H9 (cell line): ENCODE measurements around the gene SLC2A4RG. TPM values are rescaled to one million over a fixed set of nuclear protein-coding genes. Genes with fewer than 3 reads are reported as not detected.

ENCODE experiments used
- DNase-seq: peaks from one replicate; pipeline ENCODE4 v3.0.0-alpha.2; 2017
- H2AFZ ChIP-seq: one replicate; pipeline ENCODE4 v1.6.1; 2013; ENCODE audit warnings: mild to moderate bottlenecking, low read length, control low read depth, moderate library complexity
- H2AK5ac ChIP-seq: 2 replicates; pipeline ENCODE4 v1.6.1; 2013; ENCODE audit warnings: low read length, control low read depth, mixed read lengths; ENCODE audit not compliant: insufficient read length
- H2BK120ac ChIP-seq: one replicate; pipeline ENCODE4 v1.6.1; 2013; ENCODE audit warnings: low read depth, mild to moderate bottlenecking, low read length, control low read depth, inconsistent platforms; ENCODE audit not compliant: poor library complexity, severe bottlenecking
- H2BK12ac ChIP-seq: 2 replicates; pipeline ENCODE4 v1.6.1; 2013; ENCODE audit warnings: low read length, control low read depth, mixed read lengths, low read depth; ENCODE audit not compliant: insufficient read length
- H2BK15ac ChIP-seq: 2 replicates; pipeline ENCODE4 v1.6.1; 2013; ENCODE audit warnings: low read depth, low read length, control low read depth
- H2BK20ac ChIP-seq: one replicate; pipeline ENCODE4 v1.6.1; 2013; ENCODE audit warnings: low read depth, mild to moderate bottlenecking, low read length, control low read depth, inconsistent platforms; ENCODE audit not compliant: poor library complexity, severe bottlenecking
- H2BK5ac ChIP-seq: 2 replicates; pipeline ENCODE4 v1.6.1; 2013; ENCODE audit warnings: low read length, control low read depth, mixed read lengths; ENCODE audit not compliant: insufficient read length
- H3K14ac ChIP-seq: 2 replicates; pipeline ENCODE4 v1.6.1; 2013; ENCODE audit warnings: low read length, control low read depth; ENCODE audit not compliant: insufficient read depth
- H3K18ac ChIP-seq: 2 replicates; pipeline ENCODE4 v1.6.1; 2013; ENCODE audit warnings: low read depth, mild to moderate bottlenecking, mixed read lengths, low read length, control low read depth; ENCODE audit not compliant: insufficient read length
- H3K23ac ChIP-seq: 2 replicates; pipeline ENCODE4 v1.6.1; 2013; ENCODE audit warnings: low read length, control low read depth, mixed read lengths, low read depth; ENCODE audit not compliant: insufficient read length
- H3K23me2 ChIP-seq: 2 replicates; pipeline ENCODE4 v1.6.1; 2013; ENCODE audit warnings: low read depth, mild to moderate bottlenecking, mixed read lengths, low read length, control low read depth; ENCODE audit not compliant: insufficient read length, poor library complexity, severe bottlenecking
- H3K27ac ChIP-seq: 2 replicates; pipeline ENCODE4 v1.5.1; 2013; ENCODE audit warnings: low read length, control low read depth, mixed read lengths, low read depth; ENCODE audit not compliant: insufficient read length
- H3K27me3 ChIP-seq: 2 replicates; pipeline ENCODE4 v1.6.1; 2013; ENCODE audit warnings: low read length, control low read depth, inconsistent platforms; ENCODE audit not compliant: insufficient read depth
- H3K4ac ChIP-seq: 2 replicates; pipeline ENCODE4 v1.6.1; 2013; ENCODE audit warnings: low read depth, mild to moderate bottlenecking, control low read depth, inconsistent platforms, low read length, moderate library complexity
- H3K4me1 ChIP-seq: 2 replicates; pipeline ENCODE4 v1.6.1; 2013; ENCODE audit warnings: low read length, control low read depth, inconsistent platforms; ENCODE audit not compliant: insufficient read depth
- H3K4me2 ChIP-seq: 2 replicates; pipeline ENCODE4 v1.6.1; 2013; ENCODE audit warnings: low read length, control low read depth, mixed read lengths; ENCODE audit not compliant: insufficient read length, insufficient read depth
- H3K56ac ChIP-seq: 2 replicates; pipeline ENCODE4 v1.6.1; 2013; ENCODE audit warnings: low read depth, mild to moderate bottlenecking, mixed read lengths, low read length, control low read depth; ENCODE audit not compliant: insufficient read length
- H3K79me1 ChIP-seq: 2 replicates; pipeline ENCODE4 v1.6.1; 2013; ENCODE audit warnings: low read depth, mild to moderate bottlenecking, moderate library complexity, low read length, control low read depth, inconsistent platforms; ENCODE audit not compliant: insufficient read depth, poor library complexity, severe bottlenecking
- H3K79me2 ChIP-seq: 2 replicates; pipeline ENCODE4 v1.6.1; 2013; ENCODE audit warnings: low read length, control low read depth, inconsistent platforms; ENCODE audit not compliant: insufficient read depth
- H3K9ac ChIP-seq: 2 replicates; pipeline ENCODE4 v1.6.1; 2013; ENCODE audit warnings: low read length, control low read depth, mixed read lengths; ENCODE audit not compliant: insufficient read length; ENCODE audit errors: extremely low read depth
- H3K9me3 ChIP-seq: one replicate; pipeline ENCODE4 v1.6.1; 2013; ENCODE audit warnings: low read depth, low read length, inconsistent platforms; ENCODE audit not compliant: control insufficient read depth
- H3T11ph ChIP-seq: one replicate; pipeline ENCODE4 v1.6.1; 2013; ENCODE audit warnings: mild to moderate bottlenecking, low read length, control low read depth, inconsistent platforms
- H4K20me1 ChIP-seq: one replicate; pipeline ENCODE4 v1.6.1; 2013; ENCODE audit not compliant: control insufficient read depth, insufficient read length, insufficient read depth
- H4K5ac ChIP-seq: 2 replicates; pipeline ENCODE4 v1.6.1; 2013; ENCODE audit warnings: low read depth, mild to moderate bottlenecking, mixed read lengths, low read length, control low read depth; ENCODE audit not compliant: insufficient read length
- H4K8ac ChIP-seq: replicated peaks from 2 replicates; pipeline ENCODE4 v1.6.1; 2013; ENCODE audit warnings: low read length, control low read depth, mixed read lengths, low read depth; ENCODE audit not compliant: insufficient read length
- H4K91ac ChIP-seq: 2 replicates; pipeline ENCODE4 v1.6.1; 2013; ENCODE audit warnings: low read depth, mild to moderate bottlenecking, moderate library complexity, mixed read lengths, low read length, control low read depth; ENCODE audit not compliant: insufficient read length
- H3K27ac Mint-ChIP-seq, 3 experiments: 2 replicates in 2 of 3; 3 replicates in 1 of 3; pipeline ENCODE4 v1.8.0; 2020 to 2021; ENCODE audit warnings: mixed read lengths in 3 of 3, mild to moderate bottlenecking in 1 of 3, moderate library complexity in 1 of 3
- H3K27me3 Mint-ChIP-seq: 2 replicates; pipeline ENCODE4 v1.8.0; 2021; ENCODE audit warnings: low read depth, mild to moderate bottlenecking, moderate library complexity, mixed read lengths
- H3K36me3 Mint-ChIP-seq, 3 experiments: 2 replicates in 2 of 3; 3 replicates in 1 of 3; pipeline ENCODE4 v1.8.0; 2020 to 2021; ENCODE audit warnings: low read depth in 3 of 3, mixed read lengths in 3 of 3; ENCODE audit not compliant: insufficient read depth in 1 of 3
- H3K4me1 Mint-ChIP-seq, 2 experiments: 2 replicates each; pipeline ENCODE4 v1.8.0; 2020; ENCODE audit warnings: mixed read lengths in 2 of 2
- H3K4me3 Mint-ChIP-seq, 2 experiments: 2 replicates in 1 of 2; 3 replicates in 1 of 2; pipeline ENCODE4 v1.8.0; 2020 to 2021; ENCODE audit warnings: mild to moderate bottlenecking in 2 of 2, mixed read lengths in 2 of 2, moderate library complexity in 1 of 2
- H3K9me3 Mint-ChIP-seq, 2 experiments: 2 replicates in 1 of 2; 3 replicates in 1 of 2; pipeline ENCODE4 v1.8.0; 2020; ENCODE audit warnings: mild to moderate bottlenecking in 2 of 2, mixed read lengths in 2 of 2, moderate library complexity in 1 of 2
- CTCF ChIP-seq: fragments of 200-600 bp; sonication (generic); conservative IDR thresholded peaks from 3 replicates; pipeline ENCODE4 v1.8.0; 2021; ENCODE audit warnings: antibody characterized with exemption, mild to moderate bottlenecking
- WGBS: extraction: QIAGEN DNeasy Blood & Tissue Kit; methylation state at CpG from one replicate; pipeline ENCODE4 v1.1.7; 2013; ENCODE audit warnings: missing lambda C conversion rate, low lambda C conversion rate, mixed read lengths; ENCODE audit not compliant: insufficient read length; ENCODE audit errors: extremely low coverage; 5-methylcytosine and 5-hydroxymethylcytosine counted together
- total RNA-seq: library from RNA; stranded (reverse); gene quantifications from 2 replicates; pipeline ENCODE4 v1.2.1, GENCODE V29; 2021

Gene SLC2A4RG
- total RNA-seq, 1 experiment from 2014 or later: 43.9 TPM

DNA sequence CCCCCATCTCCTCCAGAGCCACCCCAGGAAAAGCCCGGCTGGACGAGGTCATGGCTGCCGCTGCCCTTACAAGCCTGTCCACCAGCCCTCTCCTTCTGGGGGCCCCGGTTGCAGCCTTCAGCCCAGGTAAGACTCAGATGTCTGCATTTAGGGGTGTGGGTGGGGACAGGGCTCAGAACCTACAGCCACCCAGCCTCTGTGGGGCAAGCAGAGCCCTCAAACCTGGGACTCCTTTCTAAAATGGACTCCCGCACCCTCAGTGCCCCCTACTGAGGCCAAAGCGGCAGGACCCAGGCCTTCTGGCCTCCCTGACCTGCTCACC lies 1.7 kb downstream of the SLC2A4RG start:
- Histone ChIP-seq H2AK5ac (no peak overlapping the region), H3K23ac (no peak overlapping the region), H3K9ac (no peak overlapping the region), H3K79me2 (no peaks in the 10 kb centered on the region), H2BK120ac (no peak overlapping the region), H3K4me1 (no peaks in the 10 kb centered on the region), H4K8ac (no peak overlapping the region), H4K20me1 (no peaks in the 10 kb centered on the region), H4K5ac (no peak overlapping the region), H3K27ac (no peak overlapping the region), H3K4ac (no peak overlapping the region), H3K79me1 (no peaks in the 10 kb centered on the region), H3K4me2 (peak overlapping the region; percentile 56), H3K18ac (no peak overlapping the region), H3T11ph (no peak overlapping the region), H2AFZ (no peak overlapping the region), H3K56ac (no peak overlapping the region), H2BK5ac (no peak overlapping the region), H4K91ac (no peak overlapping the region), H3K27me3 (no peaks in the 10 kb centered on the region), H3K14ac (no peak overlapping the region), H3K23me2 (peaks cover 9% of the 10 kb centered on the region), H2BK20ac (no peak overlapping the region), H3K9me3 (no peaks in the 10 kb centered on the region), H2BK12ac (no peak overlapping the region), H2BK15ac (no peak overlapping the region)
- H3K4me3 Mint-ChIP-seq: peak overlapping the region; percentile 65 to 76; a peak in 4 of 5 replicates
- no peak for TF ChIP-seq CTCF
- H3K4me1 Mint-ChIP-seq: peaks cover 0 to 2% of the 10 kb centered on the region in 2 experiments; a peak in 1 of 4 replicates
- H3K9me3 Mint-ChIP-seq: no peaks in the 10 kb centered on the region
- no peak overlapping the region for H3K27ac Mint-ChIP-seq
- H3K27me3 Mint-ChIP-seq: no peaks in the 10 kb centered on the region; the same call in 1 of the 2 replicates
- DNase-seq: no peak
- WGBS: no CpG with 5 or more reads among the region's 6 CpGs
- peaks cover 0 to 14% (median 14%) of the 10 kb centered on the region in 3 experiments; a peak in 4 of 7 replicates for H3K36me3 Mint-ChIP-seq
